Parathyroid adenoma (tissue), 2 donors: ENCODE measurements around the gene APLP2.

Source experiments
- H2AFZ ChIP-seq: fragments of 300-600 bp; sonication (generic); one replicate; pipeline ENCODE4 v1.7.0; 2017; ENCODE audit warnings: antibody characterized with exemption, mild to moderate bottlenecking
- H3K27ac ChIP-seq: fragments of 300-600 bp; sonication (generic); one replicate; pipeline ENCODE4 v1.7.0; 2017
- H3K27me3 ChIP-seq: fragments of 300-600 bp; sonication (generic); one replicate; pipeline ENCODE4 v1.7.0; 2017; ENCODE audit warnings: low read length; ENCODE audit not compliant: control insufficient read depth, insufficient read depth
- H3K36me3 ChIP-seq: fragments of 300-600 bp; sonication (generic); one replicate; pipeline ENCODE4 v1.7.0; 2017; ENCODE audit warnings: low read length; ENCODE audit not compliant: control insufficient read depth, insufficient read depth
- H3K4me1 ChIP-seq: fragments of 300-600 bp; sonication (generic); one replicate; pipeline ENCODE4 v1.7.0; 2017; ENCODE audit warnings: control low read depth
- H3K4me2 ChIP-seq: fragments of 300-600 bp; sonication (generic); one replicate; pipeline ENCODE4 v1.7.0; 2017; ENCODE audit warnings: low read length
- H3K4me3 ChIP-seq: fragments of 300-600 bp; sonication (generic); one replicate; pipeline ENCODE4 v1.7.0; 2017; ENCODE audit warnings: low read depth, low read length
- H3K79me2 ChIP-seq: fragments of 300-600 bp; sonication (generic); one replicate; pipeline ENCODE4 v1.7.0; 2017; ENCODE audit warnings: control low read depth
- H3K9ac ChIP-seq: fragments of 300-600 bp; sonication (generic); one replicate; pipeline ENCODE4 v1.7.0; 2017; ENCODE audit warnings: mild to moderate bottlenecking
- H3K9me3 ChIP-seq: fragments of 300-600 bp; sonication (generic); one replicate; pipeline ENCODE4 v1.7.0; 2017; ENCODE audit warnings: low read length; ENCODE audit not compliant: control insufficient read depth
- CTCF ChIP-seq: fragments of 300-600 bp; sonication (generic); IDR thresholded peaks from one replicate; pipeline ENCODE4 v1.7.0; 2017; ENCODE audit warnings: antibody characterized with exemption, mild to moderate bottlenecking
- donor health status: primary hyperparathyroidism.

APLP2 gene

GRCh38 chr11:130114281-130114680 is 44.6 kb downstream of the APLP2 start:
- H2AFZ ChIP-seq, result no peak overlapping the region
- H3K27me3 ChIP-seq, result no peaks in the 10 kb centered on the region
- no peak overlapping the region for H3K4me3 ChIP-seq
- no peaks in the 10 kb centered on the region for H3K79me2 ChIP-seq
- H3K4me1 ChIP-seq, result no peaks in the 10 kb centered on the region
- no peaks in the 10 kb centered on the region for H3K36me3 ChIP-seq
- no peak for TF ChIP-seq CTCF
- H3K27ac ChIP-seq, result no peak overlapping the region
- no peaks in the 10 kb centered on the region for H3K9me3 ChIP-seq
- H3K4me2 ChIP-seq, result no peak overlapping the region
- H3K9ac ChIP-seq, result no peak overlapping the region

- Histone ChIP-seq H2AFZ (no peak overlapping the region), H3K36me3 (no peaks in the 10 kb centered on the region), H3K4me2 (no peak overlapping the region), H3K4me1 (no peaks in the 10 kb centered on the region), H3K27ac (no peak overlapping the region), H3K9ac (no peak overlapping the region), H3K4me3 (no peak overlapping the region), H3K79me2 (no peaks in the 10 kb centered on the region), H3K27me3 (no peaks in the 10 kb centered on the region), H3K9me3 (no peaks in the 10 kb centered on the region)
- no peak for TF ChIP-seq CTCF
Observed at GRCh38 chr11:130114726-130115125, 45.0 kb downstream of the APLP2 start.

- Histone ChIP-seq H3K27me3 (no peaks in the 10 kb centered on the region), H3K4me1 (no peaks in the 10 kb centered on the region), H3K79me2 (no peaks in the 10 kb centered on the region), H3K9ac (no peak overlapping the region), H2AFZ (no peak overlapping the region), H3K9me3 (no peaks in the 10 kb centered on the region), H3K27ac (no peak overlapping the region), H3K36me3 (no peaks in the 10 kb centered on the region), H3K4me3 (no peak overlapping the region), H3K4me2 (no peak overlapping the region)
- TF ChIP-seq CTCF, result no peak
Observed at GRCh38 chr11:130115218-130115617, 45.5 kb downstream of the APLP2 start.

GRCh38 chr11:130118165-130118564 is 48.5 kb downstream of the APLP2 start:
- Histone ChIP-seq H3K27me3 (no peaks in the 10 kb centered on the region), H3K79me2 (no peaks in the 10 kb centered on the region), H3K27ac (no peak overlapping the region), H3K9ac (no peak overlapping the region), H3K4me2 (no peak overlapping the region), H3K36me3 (no peaks in the 10 kb centered on the region), H2AFZ (no peak overlapping the region), H3K9me3 (no peaks in the 10 kb centered on the region), H3K4me1 (no peaks in the 10 kb centered on the region), H3K4me3 (no peak overlapping the region)
- TF ChIP-seq CTCF, result no peak

GRCh38 chr11:130118636-130119387 is 49.1 kb downstream of the APLP2 start:
- Histone ChIP-seq H3K27me3 (no peaks in the 10 kb centered on the region), H2AFZ (no peak overlapping the region), H3K4me3 (no peak overlapping the region), H3K4me1 (no peaks in the 10 kb centered on the region), H3K27ac (no peak overlapping the region), H3K36me3 (no peaks in the 10 kb centered on the region), H3K79me2 (no peaks in the 10 kb centered on the region), H3K9me3 (no peaks in the 10 kb centered on the region), H3K4me2 (no peak overlapping the region), H3K9ac (no peak overlapping the region)
- no peak for TF ChIP-seq CTCF
